ENCODE measurements around the gene RBL2. TPM values are rescaled to one million over a fixed set of nuclear protein-coding genes. Genes with fewer than 3 reads are reported as not detected.

Gene RBL2
- total and polyA plus RNA-seq, 2 of the 13 experiments (the other 11 are each of a cell fraction or from before 2014, with no cell fraction given), result 41.2 to 60.9 TPM

GRCh38 chr16:53434377-53435065, at the start of gene RBL2 (continued):
- no peak for TF ChIP-seq AFF4 (CRISPR knock-in tag; IDR thresholded peaks at IDR 0.05)
- TF ChIP-seq NFYC (CRISPR knock-in tag; IDR thresholded peaks at IDR 0.05), result peak; percentile 22
- TF ChIP-seq SIN3A (IDR thresholded peaks at IDR 0.05; ENCODE audit: borderline replicate concordance, low read depth, low read length), result no peak
- no peak for TF ChIP-seq CBX1 (IDR thresholded peaks at IDR 0.05; ENCODE audit: low read depth)
- no peak for TF ChIP-seq CSRNP2 (CRISPR knock-in tag; conservative IDR thresholded peaks at IDR 0.05; ENCODE audit: low read depth)
- peak; percentile 71; the same call in 1 of the 2 replicates for TF ChIP-seq EED (CRISPR knock-in tag; IDR thresholded peaks at IDR 0.05)
- TF ChIP-seq DMAP1 (CRISPR knock-in tag; IDR thresholded peaks at IDR 0.05), result peak; percentile 83
- peak; percentile 80 for TF ChIP-seq SUZ12 (IDR thresholded peaks at IDR 0.05; ENCODE audit: low read depth, low read length)
- TF ChIP-seq ZNF33B (CRISPR knock-in tag; IDR thresholded peaks at IDR 0.05), result peak; percentile 64; the same call in 1 of the 2 replicates
- no peak for TF ChIP-seq RAD51 (IDR thresholded peaks at IDR 0.05; ENCODE audit: borderline replicate concordance)
- no peak for TF ChIP-seq ZNF83 (CRISPR knock-in tag; IDR thresholded peaks at IDR 0.05; ENCODE audit: borderline replicate concordance)
- peak; percentile 83; the same call in 1 of the 2 replicates for TF ChIP-seq DNMT1 (CRISPR knock-in tag; IDR thresholded peaks at IDR 0.05)
- TF ChIP-seq ZNF646 (CRISPR knock-in tag; IDR thresholded peaks at IDR 0.05), result no peak
- no peak for TF ChIP-seq U2AF1 (optimal IDR thresholded peaks at IDR 0.05; ENCODE audit: low read depth, low read length)
- TF ChIP-seq TRIM24 (CRISPR knock-in tag; IDR thresholded peaks at IDR 0.05), result no peak
- TF ChIP-seq CENPBD1 (CRISPR knock-in tag; IDR thresholded peaks at IDR 0.05; ENCODE audit: borderline replicate concordance, low read depth), result no peak
- TF ChIP-seq HMG20A (CRISPR knock-in tag; IDR thresholded peaks at IDR 0.05; ENCODE audit: borderline replicate concordance), result no peak
- no peak; the same call in 1 of the 2 replicates for TF ChIP-seq ZNF703 (CRISPR knock-in tag; IDR thresholded peaks at IDR 0.05; ENCODE audit: borderline replicate concordance)

Measured in HepG2 (cell line).